Psoas muscle (tissue), 8 donors: ENCODE measurements around the gene HOXA6. TPM values are rescaled to one million over a fixed set of nuclear protein-coding genes. Genes with fewer than 3 reads are reported as not detected.

ENCODE experiments used
- ATAC-seq, 4 donors: fragments of 200-7000 bp; cut with Tn5 transposase; one replicate each; pipeline ENCODE4 v1.9.1; 2020; ENCODE audit warnings: moderate library complexity in 3 of 4, mild to moderate bottlenecking in 2 of 4
- DNase-seq, 2 donors: peaks; one replicate each; pipeline ENCODE4 v3.0.0-alpha.2; 2020
- H3K27ac ChIP-seq: fragments of 200-600 bp; one replicate; pipeline ENCODE4 v1.8.0; 2022
- H3K27me3 ChIP-seq, 3 donors: fragments of 200-600 bp in 1 of 3; one replicate each; pipeline versions ENCODE4 v1.6.1 to v1.8.0; 2013 to 2022; ENCODE audit warnings: low read length in 2 of 3, mild to moderate bottlenecking in 2 of 3, moderate library complexity in 1 of 3; ENCODE audit not compliant: insufficient read depth in 3 of 3
- H3K36me3 ChIP-seq, 2 donors: fragments of 200-600 bp in 1 of 2; one replicate each; pipeline versions ENCODE4 v1.6.1 to v1.8.0; 2013 to 2022; ENCODE audit warnings: low read depth in 1 of 2, mild to moderate bottlenecking in 1 of 2, moderate library complexity in 1 of 2; ENCODE audit not compliant: insufficient read depth in 1 of 2
- H3K4me1 ChIP-seq: fragments of 200-600 bp; one replicate; pipeline ENCODE4 v1.8.0; 2022
- H3K4me3 ChIP-seq: fragments of 200-600 bp; one replicate; pipeline ENCODE4 v1.8.0; 2022; ENCODE audit warnings: mild to moderate bottlenecking
- H3K9me3 ChIP-seq: fragments of 200-600 bp; one replicate; pipeline ENCODE4 v1.8.0; 2022
- WGBS, 3 donors: extraction: QIAGEN DNeasy Blood & Tissue Kit; methylation state at CpG; one replicate each; pipeline versions ENCODE4 v1.1.6 to v1.1.7; 2013; 5-methylcytosine and 5-hydroxymethylcytosine counted together
- intact Hi-C, 2 donors: fragments of 100-400 bp; cut with DNase I; formaldehyde crosslinking; loops; one replicate each; pipeline versions ENCODE4 v1.11.0 to v1.14.2; 2022
- polyA plus RNA-seq, 3 donors: library from polyadenylated mRNA; stranded (reverse); fragments of 200-250 nt; gene quantifications; one replicate each; pipeline ENCODE4 v1.2.3, GENCODE V29; 2013
- total RNA-seq, 4 donors: library from RNA; stranded (reverse); fragmentation: NEBNext Ultra II Directional in 2 of 4; extraction: Animal tissue kit (Norgen Biotek cat#: 25700) in 2 of 4; gene quantifications; one replicate each; pipeline versions ENCODE4 v1.2.1 to v1.2.4, GENCODE V29; 2021 to 2023
- TF ChIP-seq, protein P1 (sequence below): fragments of 200-600 bp; IDR thresholded peaks from one replicate; pipeline ENCODE4 v1.8.0; 2022; ENCODE audit warnings: antibody characterized with exemption
- donor health status: healthy with polysubstance abuse.
- donor health status: DM: no; HTN: no; CAD: no; lungs with moderate emphysema.
- donor health status: Bipolar disorder and iron deficiency.
- donor health status: healthy.
- donor health status: DM: yes; HTN: yes; CAD: no.
- donor health status: DM: no; HTN: no; CAD: no.
- donor health status: DM: no; HTN: no; CAD: no.
- donor health status: DM: yes; HTN: yes; CAD: no.

HOXA6 gene
- total and polyA plus RNA-seq, 7 donors = 0.64 to 3.7 (median 2.9) TPM

DNA sequence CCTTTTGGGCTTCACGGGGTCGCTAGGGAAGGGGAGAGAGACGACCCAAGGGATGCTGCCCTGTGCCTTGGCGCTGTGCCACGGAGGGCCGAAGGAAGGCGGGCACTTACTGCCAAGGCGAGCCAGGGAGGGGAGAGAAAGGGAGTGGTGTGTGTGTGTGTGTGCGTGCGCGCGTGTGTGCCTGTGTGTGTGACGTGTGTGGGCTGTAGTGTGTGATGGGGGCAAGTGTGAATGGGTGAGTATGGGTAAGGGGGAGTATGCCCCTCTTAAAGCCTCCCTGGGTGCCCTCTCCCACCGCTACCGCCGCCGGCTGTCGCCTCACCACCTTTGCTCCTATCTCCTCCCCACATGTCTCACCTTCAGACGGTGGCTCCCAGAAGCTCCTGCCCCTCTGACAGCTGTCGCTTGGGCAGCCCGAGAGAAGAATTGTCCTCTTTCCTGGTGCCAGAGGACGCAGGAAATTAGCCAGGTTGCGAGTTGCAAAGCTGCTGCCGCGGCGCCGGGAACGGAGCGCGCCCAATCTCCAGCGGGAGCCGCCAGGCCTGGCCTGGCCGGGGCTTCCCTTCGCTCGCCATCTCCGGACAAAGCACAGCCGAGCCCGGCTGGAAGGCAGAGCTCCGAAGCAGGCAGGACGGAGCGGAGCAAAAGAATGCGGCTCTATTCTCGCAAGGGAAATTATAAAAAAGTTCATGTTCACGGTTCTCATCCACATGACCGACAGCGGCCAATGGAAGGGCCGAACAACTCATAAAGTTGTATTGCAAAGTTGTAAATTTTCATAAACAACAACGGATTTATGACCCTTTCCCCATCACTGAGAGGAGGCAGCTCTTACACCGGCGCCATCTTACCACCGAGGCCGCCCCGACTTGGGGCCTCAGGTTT lies 4.6 kb upstream of the HOXA6 start, which contains the start of gene HOXA3:
TSS of gene HOXA3 (minus strand) at position 653 of the 885 bp plus-strand sequence. CDS start 41,943 bp downstream, outside the sequence.
- Histone ChIP-seq H3K4me3 (peak within 1 kb of the TSS; percentile 75), H3K27me3 (no peaks in the 10 kb centered on the region), H3K9me3 (no peaks in the 10 kb centered on the region), H3K4me1 (peaks cover 26% of the 10 kb centered on the region), H3K27ac (peak within 1 kb of the TSS; percentile 84), H3K36me3 (no peaks in the 10 kb centered on the region)
- 2 to 9% (median 6%) methylated on average over 45 to 53 of the region's 53 CpGs for WGBS, 3 donors
- DNase-seq (peak; percentile 56 to 83), ATAC-seq (peak in 3 of 4 donors; percentile 10 to 14 (median 11))
- TF ChIP-seq, protein P1, sequence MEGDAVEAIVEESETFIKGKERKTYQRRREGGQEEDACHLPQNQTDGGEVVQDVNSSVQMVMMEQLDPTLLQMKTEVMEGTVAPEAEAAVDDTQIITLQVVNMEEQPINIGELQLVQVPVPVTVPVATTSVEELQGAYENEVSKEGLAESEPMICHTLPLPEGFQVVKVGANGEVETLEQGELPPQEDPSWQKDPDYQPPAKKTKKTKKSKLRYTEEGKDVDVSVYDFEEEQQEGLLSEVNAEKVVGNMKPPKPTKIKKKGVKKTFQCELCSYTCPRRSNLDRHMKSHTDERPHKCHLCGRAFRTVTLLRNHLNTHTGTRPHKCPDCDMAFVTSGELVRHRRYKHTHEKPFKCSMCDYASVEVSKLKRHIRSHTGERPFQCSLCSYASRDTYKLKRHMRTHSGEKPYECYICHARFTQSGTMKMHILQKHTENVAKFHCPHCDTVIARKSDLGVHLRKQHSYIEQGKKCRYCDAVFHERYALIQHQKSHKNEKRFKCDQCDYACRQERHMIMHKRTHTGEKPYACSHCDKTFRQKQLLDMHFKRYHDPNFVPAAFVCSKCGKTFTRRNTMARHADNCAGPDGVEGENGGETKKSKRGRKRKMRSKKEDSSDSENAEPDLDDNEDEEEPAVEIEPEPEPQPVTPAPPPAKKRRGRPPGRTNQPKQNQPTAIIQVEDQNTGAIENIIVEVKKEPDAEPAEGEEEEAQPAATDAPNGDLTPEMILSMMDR = no peak
- intact Hi-C loops = loop anchor here in 1 of 2 donors (10.0 kb wide), 1 partner anchor 1267 kb away; no protein-coding TSS in a partner anchor

DNA sequence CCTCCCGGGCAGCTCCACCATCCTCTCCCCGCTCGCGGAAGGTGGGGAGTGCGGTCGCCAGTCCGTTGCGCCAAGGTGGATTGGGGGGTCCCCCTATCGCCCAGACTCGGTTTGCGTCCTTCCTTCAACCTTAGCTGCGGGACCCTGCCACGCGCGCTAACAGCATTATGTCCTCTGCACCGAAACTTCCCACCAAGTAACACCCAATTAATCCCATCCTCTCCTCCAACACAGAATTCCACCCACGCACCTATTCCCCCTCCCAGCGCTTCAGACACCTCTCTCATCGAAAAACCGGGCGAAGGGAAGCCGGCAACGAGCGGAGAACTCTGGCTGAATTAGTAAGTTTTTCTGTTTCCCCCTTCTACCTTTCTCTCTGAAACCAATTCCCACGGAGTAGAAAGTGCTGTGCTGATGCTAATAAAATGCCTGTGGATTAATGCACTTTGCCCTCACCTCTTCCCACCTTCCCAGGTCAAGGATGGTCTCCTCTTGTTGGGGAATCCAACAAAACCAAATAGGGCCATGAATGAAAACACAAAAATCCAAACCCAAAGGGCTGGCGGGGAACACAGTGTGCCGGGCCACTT lies 3.9 kb upstream of the HOXA6 start:
- H3K4me1 ChIP-seq = peaks cover 34% of the 10 kb centered on the region
- no peaks in the 10 kb centered on the region for H3K9me3 ChIP-seq
- H3K4me3 ChIP-seq = peak overlapping the region; percentile 75
- H3K27ac ChIP-seq = peak overlapping the region; percentile 84
- intact Hi-C loops = loop anchor here in 1 of 2 donors (10.0 kb wide), 1 partner anchor 1267 kb away; no protein-coding TSS in a partner anchor
- no peak for ATAC-seq
- DNase-seq = no peak
- H3K36me3 ChIP-seq = no peaks in the 10 kb centered on the region
- no peaks in the 10 kb centered on the region for H3K27me3 ChIP-seq
- 6 to 9% (median 6%) methylated on average over 26 to 27 of the region's 27 CpGs for WGBS, 3 donors
- TF ChIP-seq, protein P1 = no peak

DNA sequence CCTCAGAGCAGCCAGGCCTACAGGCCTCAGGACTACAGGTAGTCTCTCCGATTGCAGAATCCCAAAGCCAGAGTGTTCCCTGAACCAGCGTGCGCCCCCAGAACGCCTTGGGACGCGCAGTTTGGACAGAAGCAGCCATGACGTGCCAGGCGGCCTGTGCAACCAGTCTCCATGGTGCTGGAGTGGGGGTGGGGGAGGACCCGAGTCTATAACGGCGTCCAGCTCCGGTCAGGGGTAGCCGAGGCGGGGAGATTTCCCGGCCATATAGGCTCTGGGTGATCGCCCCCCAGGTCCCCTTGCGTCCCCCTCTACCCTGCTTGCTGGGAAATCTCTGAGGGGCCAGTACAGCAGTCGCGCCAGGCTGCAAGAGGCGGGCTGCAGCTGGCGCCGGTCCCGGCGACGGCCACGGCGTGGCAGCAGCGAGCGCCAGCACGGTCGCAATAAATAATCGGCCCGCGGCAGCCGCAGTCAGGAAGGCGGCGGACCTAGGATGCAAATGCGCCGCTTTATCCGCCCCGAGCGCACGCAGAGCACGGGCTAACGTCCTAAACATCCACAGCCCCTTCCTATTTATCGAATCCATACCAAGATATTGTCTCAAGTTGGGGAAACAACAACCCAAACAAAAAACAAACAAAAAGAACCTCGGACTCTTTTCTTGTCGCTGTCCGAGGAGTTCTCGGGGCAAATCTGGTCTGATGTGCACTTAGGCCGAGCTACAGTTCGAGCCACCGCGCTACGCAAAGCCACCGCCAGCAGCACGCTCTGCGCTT lies 3.2 kb upstream of the HOXA6 start:
- Histone ChIP-seq H3K27me3 (no peaks in the 10 kb centered on the region), H3K4me1 (peaks cover 35% of the 10 kb centered on the region), H3K9me3 (no peaks in the 10 kb centered on the region), H3K36me3 (peaks cover 0 to 2% of the 10 kb centered on the region in 2 donors), H3K27ac (peak overlapping the region; percentile 84), H3K4me3 (peak overlapping the region; percentile 75)
- intact Hi-C loops = loop anchor here in 1 of 2 donors (10.0 kb wide), 1 partner anchor 1266 kb away; no protein-coding TSS in a partner anchor
- ATAC-seq (peak; percentile 73 to 81 (median 75)), DNase-seq (peak; percentile 84 to 93)
- TF ChIP-seq, protein P1 = peak; percentile 84
- 0 to 1% (median 1%) methylated on average over 58 of the region's 58 CpGs for WGBS, 3 donors

DNA sequence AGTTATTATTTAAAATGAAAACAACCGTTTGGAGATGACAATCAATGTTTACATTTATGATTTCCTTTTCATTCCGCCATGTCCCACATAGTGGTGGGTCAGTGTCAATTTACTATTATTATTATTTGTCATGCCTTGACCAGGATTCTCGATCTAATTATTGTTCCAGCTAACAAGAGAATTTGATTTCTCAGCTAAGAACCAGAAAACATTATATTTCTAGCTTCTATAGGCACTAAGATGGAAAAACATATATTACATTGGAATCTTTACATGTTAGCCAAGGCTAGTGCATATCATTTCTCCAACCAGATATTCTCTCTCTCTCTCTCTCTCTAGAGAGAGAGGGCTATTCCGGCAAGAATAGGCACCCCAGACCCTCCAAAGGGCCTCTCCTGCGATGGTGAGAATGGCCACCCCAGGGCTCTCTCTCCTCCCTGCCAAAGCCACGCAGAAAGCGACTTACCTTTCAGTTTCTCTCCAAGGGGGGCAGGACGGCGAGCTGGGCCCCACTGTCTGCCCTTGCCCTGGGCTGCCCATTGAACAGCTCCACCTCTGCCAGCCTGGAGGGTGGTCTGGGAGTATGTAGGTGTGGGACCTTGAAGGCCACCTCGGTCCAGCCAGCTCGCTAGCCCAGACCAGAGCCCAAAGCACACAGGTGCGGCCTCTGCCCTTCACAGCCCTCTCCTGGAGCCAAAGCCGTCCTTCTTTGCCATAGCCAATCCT lies 2.4 kb upstream of the HOXA6 start:
- ATAC-seq (peak; percentile 32 to 48 (median 35)), DNase-seq (no peak)
- WGBS, 3 donors = 13 to 30% (median 17%) methylated on average over 13 of the region's 13 CpGs
- intact Hi-C loops = loop anchor here in 1 of 2 donors (10.0 kb wide), 2 partner anchors 755 to 1265 kb away; no protein-coding TSS in a partner anchor
- peaks cover 29% of the 10 kb centered on the region for H3K4me1 ChIP-seq
- H3K27me3 ChIP-seq = no peaks in the 10 kb centered on the region
- H3K9me3 ChIP-seq = no peaks in the 10 kb centered on the region
- TF ChIP-seq, protein P1 = no peak
- peaks cover 0 to 9% of the 10 kb centered on the region in 2 donors for H3K36me3 ChIP-seq
- peak overlapping the region; percentile 75 for H3K4me3 ChIP-seq
- peak overlapping the region; percentile 84 for H3K27ac ChIP-seq
